Left lung (tissue), 10 donors: ENCODE results near the gene SLC12A8. TPM values are rescaled to one million over a fixed set of nuclear protein-coding genes. Genes with fewer than 3 reads are reported as not detected.

Source experiments
- ATAC-seq: fragments of 200-7000 bp; cut with Tn5 transposase; one replicate; pipeline ENCODE4 v1.9.1; 2020; ENCODE audit warnings: moderate library complexity
- DNase-seq, 4 donors: peaks; one replicate each; pipeline ENCODE4 v3.0.0-alpha.2; 2013 to 2020
- H3K27ac ChIP-seq, 2 donors: fragments of 200-600 bp; sonication (generic) in 1 of 2; one replicate each; pipeline versions ENCODE4 v1.5.0 to v1.8.0; 2020 to 2021
- H3K27me3 ChIP-seq, 2 donors: fragments of 200-600 bp; sonication (generic) in 1 of 2; one replicate each; pipeline versions ENCODE4 v1.5.0 to v1.8.0; 2020 to 2021
- H3K36me3 ChIP-seq, 2 donors: fragments of 200-600 bp; sonication (generic) in 1 of 2; one replicate each; pipeline versions ENCODE4 v1.5.0 to v1.8.0; 2020 to 2021
- H3K4me1 ChIP-seq, 2 donors: fragments of 200-600 bp; one replicate each; pipeline ENCODE4 v1.8.0; 2021
- H3K4me3 ChIP-seq, 2 donors: fragments of 200-600 bp; sonication (generic) in 1 of 2; one replicate each; pipeline versions ENCODE4 v1.5.0 to v1.8.0; 2020 to 2021; ENCODE audit warnings: mild to moderate bottlenecking in 1 of 2
- H3K9me3 ChIP-seq, 2 donors: fragments of 200-600 bp; sonication (generic) in 1 of 2; one replicate each; pipeline versions ENCODE4 v1.5.0 to v1.8.0; 2020 to 2021
- CTCF ChIP-seq, 2 donors: fragments of 200-600 bp; sonication (generic) in 1 of 2; IDR thresholded peaks; one replicate each; pipeline versions ENCODE4 v1.5.0 to v1.8.0; 2021; ENCODE audit warnings: antibody characterized with exemption in 2 of 2
- intact Hi-C, 2 donors: fragments of 100-400 bp; cut with DNase I; formaldehyde crosslinking; loops; one replicate each; pipeline versions ENCODE4 v1.11.2 to v1.14.2; 2022
- polyA plus RNA-seq, 6 donors: library from polyadenylated mRNA; unstranded; fragments of 120-200 nt; gene quantifications; one replicate each; pipeline ENCODE4 v1.2.1, GENCODE V29; 2013; ENCODE audit not compliant: insufficient read length in 6 of 6
- total RNA-seq, 2 donors: library from RNA; stranded (reverse); fragmentation: NEBNext Ultra II Directional; extraction: Animal tissue kit (Norgen Biotek cat#: 25700); gene quantifications; one replicate each; pipeline ENCODE4 v1.2.1, GENCODE V29; 2021
- donor health status: DM: no; HTN: yes; CAD: no.
- donor health status: DM: no; HTN: no; CAD: no.

SLC12A8 gene
- total and polyA plus RNA-seq, 8 donors = 1.1 to 17.1 (median 1.6) TPM

- ATAC-seq = no peak
- peaks cover 20 to 49% of the 10 kb centered on the region in 2 donors for H3K4me1 ChIP-seq
- no peak overlapping the region for H3K27ac ChIP-seq
- no peak for DNase-seq
- no peak overlapping the region for H3K4me3 ChIP-seq
- TF ChIP-seq CTCF (IDR thresholded peaks at IDR 0.05) = no peak
- intact Hi-C loops = no loop called here
- no peaks in the 10 kb centered on the region for H3K36me3 ChIP-seq
- no peaks in the 10 kb centered on the region for H3K27me3 ChIP-seq
- no peaks in the 10 kb centered on the region for H3K9me3 ChIP-seq
Observed at GRCh38 chr3:125117631-125118191, 94.8 kb downstream of the SLC12A8 start.

- ATAC-seq = peak; percentile 90
- peak in 1 of 4 donors; percentile 41 for DNase-seq
- Histone ChIP-seq H3K27ac (peak overlapping the region; percentile 39 to 76), H3K36me3 (no peaks in the 10 kb centered on the region), H3K9me3 (no peaks in the 10 kb centered on the region), H3K27me3 (no peaks in the 10 kb centered on the region), H3K4me1 (peaks cover 20 to 42% of the 10 kb centered on the region in 2 donors), H3K4me3 (no peak overlapping the region)
- no peak for TF ChIP-seq CTCF (IDR thresholded peaks at IDR 0.05)
- intact Hi-C loops = no loop called here
Observed at GRCh38 chr3:125116311-125117080, 96.1 kb downstream of the SLC12A8 start.

GRCh38 chr3:125115640-125116039 lies 96.9 kb downstream of the SLC12A8 start:
- peak; percentile 5 for ATAC-seq

GRCh38 chr3:125112981-125113380 lies 99.6 kb downstream of the SLC12A8 start:
- no peak for DNase-seq
- H3K27me3 ChIP-seq = no peaks in the 10 kb centered on the region
- H3K9me3 ChIP-seq = no peaks in the 10 kb centered on the region
- intact Hi-C loops = no loop called here
- no peak overlapping the region for H3K4me3 ChIP-seq
- no peak for TF ChIP-seq CTCF (IDR thresholded peaks at IDR 0.05)
- H3K4me1 ChIP-seq = peaks cover 10 to 17% of the 10 kb centered on the region in 2 donors
- no peak for ATAC-seq
- no peaks in the 10 kb centered on the region for H3K36me3 ChIP-seq
- no peak overlapping the region for H3K27ac ChIP-seq

More at GRCh38 chr3:125115640-125116039, 96.9 kb downstream of the SLC12A8 start:
- intact Hi-C loops = no loop called here
- no peaks in the 10 kb centered on the region for H3K27me3 ChIP-seq
- peaks cover 17 to 34% of the 10 kb centered on the region in 2 donors for H3K4me1 ChIP-seq
- no peaks in the 10 kb centered on the region for H3K36me3 ChIP-seq
- H3K9me3 ChIP-seq = no peaks in the 10 kb centered on the region
- no peak overlapping the region for H3K27ac ChIP-seq
- TF ChIP-seq CTCF (IDR thresholded peaks at IDR 0.05) = no peak
- H3K4me3 ChIP-seq = no peak overlapping the region
- DNase-seq = peak in 2 of 4 donors; percentile 38 to 49

GRCh38 chr3:125110876-125111480 lies 101.6 kb downstream of the SLC12A8 start:
- intact Hi-C loops = no loop called here

More at GRCh38 chr3:125110876-125111480, 101.6 kb downstream of the SLC12A8 start:
- DNase-seq (no peak), ATAC-seq (no peak)
- H3K4me3 ChIP-seq = no peak overlapping the region
- H3K27me3 ChIP-seq = no peaks in the 10 kb centered on the region
- no peaks in the 10 kb centered on the region for H3K36me3 ChIP-seq
- peaks cover 0 to 7% of the 10 kb centered on the region in 2 donors for H3K4me1 ChIP-seq
- no peak overlapping the region for H3K27ac ChIP-seq
- H3K9me3 ChIP-seq = no peaks in the 10 kb centered on the region
- TF ChIP-seq CTCF (IDR thresholded peaks at IDR 0.05) = no peak
